Cerebellar nuclear complex (tissue), 1 donor: Measurements from ENCODE around the gene ACER2.
"Not testable (repeated sequence)": the region's sequence is repeated elsewhere in the genome, so short reads cannot be mapped to it uniquely, and the experiment has no call there.

Source experiments
- DNase-seq, 2 experiments: peaks; one replicate each; lab custom pipeline; 2025; lab: John Stamatoyannopoulos, UW

The ACER2 gene

DNA sequence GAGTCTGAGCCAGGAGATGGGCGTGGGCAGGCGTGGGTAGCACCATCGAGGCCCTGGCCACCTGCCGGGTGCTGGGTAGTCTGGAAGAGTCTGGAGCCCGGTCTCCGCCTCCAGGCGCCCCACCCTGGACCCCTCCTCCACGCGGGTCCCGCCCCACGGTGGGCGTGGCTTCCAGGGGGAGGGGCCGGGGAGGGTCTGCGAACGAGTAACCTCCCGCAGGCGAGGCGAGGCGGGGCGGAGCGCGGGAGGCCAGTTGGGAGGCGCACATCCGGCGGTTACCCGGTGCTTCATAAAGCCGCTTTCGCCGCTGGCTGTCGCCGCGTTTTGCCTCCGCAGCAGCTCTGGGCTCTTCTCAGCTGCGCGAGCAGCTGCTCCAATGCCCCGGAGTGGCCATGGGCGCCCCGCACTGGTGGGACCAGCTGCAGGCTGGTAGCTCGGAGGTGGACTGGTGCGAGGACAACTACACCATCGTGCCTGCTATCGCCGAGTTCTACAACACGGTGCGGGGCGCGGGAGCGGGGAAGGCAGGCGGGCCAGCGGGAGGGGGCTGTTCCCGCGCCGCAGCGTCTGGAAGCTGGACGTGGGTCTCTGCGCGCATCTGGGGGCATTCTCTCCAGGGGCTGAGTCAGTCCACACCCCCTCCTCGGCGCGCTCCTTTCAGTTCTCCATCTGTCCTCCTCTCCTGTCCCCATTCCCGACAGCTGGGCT lies at the start of gene ACER2:
ACER2 (plus strand) TSS at position 317 of the 708 bp plus-strand sequence; CDS start at position 393, 76 bp downstream.
- peak in 1 of 2 experiments; percentile 47 for DNase-seq

DNA sequence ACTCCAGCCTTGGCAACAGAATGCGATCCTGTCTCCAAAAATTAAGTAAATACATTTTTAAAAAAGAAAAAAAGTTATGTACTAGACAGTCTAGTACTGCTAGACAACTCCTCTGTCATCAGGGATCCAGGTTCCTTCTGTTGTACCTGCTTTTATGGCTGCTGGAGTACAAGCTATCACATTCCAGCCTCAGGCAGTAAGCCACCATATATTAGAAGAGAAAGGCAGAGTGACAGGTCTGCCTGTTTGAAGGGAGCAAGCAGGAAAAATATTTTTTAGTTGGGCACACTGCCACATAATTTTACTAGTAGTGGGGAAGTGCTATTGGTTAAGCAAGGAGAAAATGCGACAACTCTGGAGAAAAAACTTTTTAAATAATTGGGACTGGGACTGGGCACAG lies 39.7 kb upstream of the ACER2 start:
- no peak for DNase-seq

DNA sequence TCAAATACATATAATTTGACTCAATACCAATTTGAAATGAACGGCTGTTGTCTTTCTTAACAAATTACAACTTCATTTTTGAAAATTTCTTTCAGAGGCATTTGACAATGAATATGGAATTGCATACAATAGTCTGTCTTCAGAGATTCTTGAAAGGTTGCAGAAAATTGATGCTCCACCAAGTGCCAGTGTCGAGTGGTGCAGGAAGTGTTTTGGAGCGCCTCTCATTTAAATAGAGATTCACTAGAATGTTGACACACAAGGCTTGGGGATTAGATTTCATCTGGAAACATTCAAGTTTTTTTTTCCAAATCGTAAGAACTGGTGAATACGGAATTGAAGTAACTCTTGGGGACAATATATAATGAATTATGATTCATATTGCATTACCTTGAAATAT lies 36.9 kb upstream of the ACER2 start:
- no peak for DNase-seq

DNA sequence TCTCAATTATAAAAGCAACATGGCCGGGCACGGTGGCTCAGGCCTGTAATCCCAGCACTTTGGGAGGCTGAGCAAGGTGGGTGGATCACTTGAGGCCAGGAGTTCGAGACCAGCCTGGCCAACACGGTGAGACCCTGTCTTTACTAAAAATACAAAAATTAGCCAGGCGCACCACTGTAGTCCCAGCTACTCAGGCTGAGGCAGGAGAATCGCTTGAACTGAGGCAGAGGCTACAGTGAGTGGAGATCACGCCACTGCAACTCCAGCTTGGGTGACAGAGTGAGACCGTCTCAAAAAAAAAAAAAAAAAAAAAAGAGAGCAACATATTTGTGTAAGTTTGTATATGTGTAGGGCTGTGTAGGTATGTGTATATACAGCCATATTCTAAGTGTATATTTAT lies 36.2 kb upstream of the ACER2 start:
- DNase-seq = no peak

DNA sequence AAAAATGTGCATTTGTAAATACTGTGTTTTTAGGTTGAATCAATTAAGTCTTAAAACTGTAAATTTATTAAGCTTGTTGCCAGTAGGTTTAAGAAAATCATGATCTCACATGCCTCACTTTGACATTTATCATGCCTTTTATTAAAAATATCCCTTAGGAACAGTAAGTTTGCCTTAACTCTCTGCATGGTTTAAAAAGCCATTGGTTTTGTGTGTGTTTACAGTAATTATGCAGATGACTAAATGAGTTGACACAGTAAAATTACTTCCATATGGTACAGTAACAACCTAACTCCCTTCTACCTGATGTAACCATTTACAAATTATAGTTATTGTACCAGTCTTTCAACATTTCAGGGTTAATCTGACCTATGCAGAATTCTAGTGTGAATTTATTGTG lies 35.3 kb upstream of the ACER2 start:
- no peak for DNase-seq

DNA sequence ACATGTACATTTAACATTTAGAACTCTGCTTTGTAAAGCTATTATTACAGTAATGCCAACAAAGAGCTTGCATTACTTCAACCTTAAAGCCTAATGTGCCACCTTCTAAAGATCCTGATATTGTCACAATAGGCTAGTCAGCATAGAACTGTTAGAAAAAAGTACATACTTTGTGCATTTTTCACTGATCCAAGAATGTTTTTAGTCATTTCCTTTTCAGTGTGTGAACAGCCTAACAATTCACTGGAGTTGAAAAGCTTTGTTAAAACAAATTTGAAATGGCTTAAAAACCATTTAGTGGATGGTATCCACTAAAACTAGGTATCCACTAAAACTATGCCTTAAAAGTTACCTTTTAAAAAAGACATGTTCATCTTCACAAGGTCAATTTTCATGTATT lies 33.3 kb upstream of the ACER2 start:
- no peak for DNase-seq

DNA sequence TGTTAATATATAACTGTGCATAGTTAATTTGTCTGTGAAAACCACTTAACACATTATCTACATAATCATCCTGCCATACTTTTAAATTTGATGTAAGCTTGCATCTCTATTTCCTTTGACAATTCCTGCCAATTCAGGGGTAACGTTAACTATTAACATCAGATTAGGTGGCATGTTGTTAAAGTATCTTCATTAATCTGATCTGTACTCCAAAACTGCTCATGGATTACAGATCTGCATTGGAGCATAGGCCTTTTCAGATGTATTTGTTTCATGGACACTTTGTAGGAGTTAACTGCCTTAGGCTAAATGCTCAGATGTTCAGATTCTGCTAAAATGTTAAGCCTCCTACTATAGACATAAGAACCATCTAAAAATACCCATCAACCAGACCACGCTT lies 31.9 kb upstream of the ACER2 start:
- DNase-seq = no peak

DNA sequence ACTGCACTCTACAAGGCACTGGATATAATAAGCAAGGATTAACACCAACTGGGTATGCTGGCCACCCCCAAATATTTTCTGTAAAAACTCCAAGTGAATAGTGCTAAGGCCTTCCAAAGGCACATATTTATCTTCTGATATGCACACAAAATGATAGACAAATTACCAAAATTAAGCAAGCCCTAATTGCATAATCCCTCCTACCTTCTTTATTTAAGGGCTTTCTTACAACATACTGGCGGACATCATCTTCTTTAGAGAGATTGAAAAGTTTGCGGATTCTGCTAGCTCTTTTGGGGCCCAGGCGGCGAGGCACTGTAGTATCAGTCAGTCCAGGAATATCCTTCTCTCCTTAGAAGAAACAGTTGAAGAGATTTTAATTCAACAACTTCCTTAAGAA lies 30.6 kb upstream of the ACER2 start:
- DNase-seq = no peak

DNA sequence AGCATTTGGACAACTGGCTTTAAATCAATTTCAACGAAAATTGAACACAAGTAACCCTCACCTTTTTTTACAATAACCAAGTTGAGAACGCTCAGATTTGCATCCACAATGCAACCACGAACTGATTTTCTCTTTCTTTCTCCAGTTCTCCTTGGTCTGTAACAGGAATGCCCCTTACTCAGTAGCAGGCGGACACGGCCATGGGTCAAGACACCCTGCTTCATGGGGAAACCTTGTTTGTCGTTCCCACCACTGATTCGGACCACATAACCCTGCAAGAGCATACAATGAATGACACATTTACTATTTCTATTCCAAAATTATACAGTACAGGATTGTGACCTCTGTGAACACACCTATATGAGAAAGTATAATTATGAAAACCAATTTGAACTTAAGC lies 30.2 kb upstream of the ACER2 start:
- DNase-seq = no peak

DNA sequence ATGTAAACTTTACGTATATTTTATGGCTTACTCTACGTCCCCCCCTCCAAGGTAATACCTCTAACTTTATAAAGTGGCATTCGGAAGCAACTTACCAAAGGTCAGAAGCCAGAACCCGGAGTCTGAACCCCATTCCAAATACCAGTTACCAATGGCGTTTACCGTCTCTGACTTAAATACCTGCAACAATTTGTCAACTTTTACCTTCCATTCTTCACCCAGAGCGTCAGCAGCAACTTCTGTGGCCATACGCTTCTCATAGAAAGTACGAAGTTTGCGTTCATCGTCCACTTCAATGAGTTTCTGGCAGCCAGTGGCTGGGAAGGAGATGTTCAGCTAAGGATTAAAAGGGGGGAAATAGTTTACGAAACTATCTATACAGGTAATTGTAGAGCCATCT lies 29.5 kb upstream of the ACER2 start:
- DNase-seq = no peak

DNA sequence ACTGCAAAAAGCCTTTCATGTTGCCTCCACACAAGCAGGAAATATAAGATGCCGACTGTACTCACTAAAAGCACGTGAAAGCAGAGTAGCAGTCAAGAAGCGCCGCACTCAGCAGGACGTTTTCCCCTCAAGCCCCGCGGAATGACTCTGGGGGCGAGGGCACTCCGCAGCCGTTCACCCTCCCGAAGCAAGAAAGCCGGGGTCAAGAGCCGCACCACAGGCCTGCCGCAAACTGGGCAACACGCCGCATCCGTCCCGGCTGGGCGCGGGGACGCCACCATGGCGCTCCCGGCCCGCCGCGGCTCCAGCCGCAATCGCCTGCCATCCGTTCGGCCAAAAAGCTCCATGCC lies 29.1 kb upstream of the ACER2 start:
- no peak for DNase-seq

DNA sequence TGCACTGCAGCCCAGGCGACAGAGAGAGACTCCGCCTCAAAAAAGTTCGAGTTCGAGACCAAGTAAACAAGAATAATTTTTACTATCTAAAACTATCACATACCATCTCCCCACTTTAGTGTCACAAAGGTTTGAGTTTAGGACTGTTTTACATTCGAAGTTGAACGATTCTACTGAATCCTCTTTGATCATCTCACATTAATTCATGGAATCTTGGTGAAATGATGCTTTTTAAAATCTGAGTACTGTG lies 28.1 kb upstream of the ACER2 start:
- DNase-seq = no peak

DNA sequence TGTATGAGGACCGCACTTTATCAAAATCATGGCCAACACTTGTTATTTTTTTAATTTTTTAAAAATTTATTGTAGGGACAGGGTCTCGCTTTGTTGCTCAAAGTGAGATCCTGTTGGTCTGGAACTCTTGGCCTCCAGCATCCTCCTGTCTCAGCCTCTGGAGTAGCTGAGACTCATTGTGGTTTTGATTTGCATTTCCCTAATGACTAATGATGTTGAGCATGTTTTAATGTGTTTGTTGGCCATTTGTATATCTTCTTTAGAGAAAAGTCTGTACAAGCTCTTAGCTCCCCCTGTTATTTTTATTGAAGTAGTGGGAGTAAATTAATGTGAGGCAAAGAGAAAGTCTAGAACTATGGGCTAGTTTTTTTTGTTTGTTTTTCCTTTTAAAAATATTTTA lies 27.2 kb upstream of the ACER2 start:
- no peak for DNase-seq

DNA sequence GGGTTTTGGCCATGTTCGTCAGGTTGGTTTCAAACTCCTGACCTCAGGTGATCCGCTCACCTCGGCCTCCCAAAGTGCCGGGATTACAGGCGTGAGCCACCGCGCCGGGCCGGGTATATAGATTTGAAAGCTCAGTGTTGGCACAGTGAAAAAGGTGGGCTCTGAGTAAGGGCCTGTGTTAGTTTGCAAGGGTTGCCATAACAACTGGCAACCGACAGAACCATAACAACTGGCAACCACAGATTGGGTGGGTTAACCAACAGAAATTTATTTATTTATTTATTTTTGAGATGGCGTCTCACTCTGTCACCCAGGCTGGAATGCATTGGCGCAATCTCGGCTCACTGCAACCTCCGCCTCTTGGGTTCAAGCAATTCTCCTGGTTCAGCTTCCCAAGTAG lies 23.6 kb upstream of the ACER2 start:
- DNase-seq = not testable (repeated sequence)

DNA sequence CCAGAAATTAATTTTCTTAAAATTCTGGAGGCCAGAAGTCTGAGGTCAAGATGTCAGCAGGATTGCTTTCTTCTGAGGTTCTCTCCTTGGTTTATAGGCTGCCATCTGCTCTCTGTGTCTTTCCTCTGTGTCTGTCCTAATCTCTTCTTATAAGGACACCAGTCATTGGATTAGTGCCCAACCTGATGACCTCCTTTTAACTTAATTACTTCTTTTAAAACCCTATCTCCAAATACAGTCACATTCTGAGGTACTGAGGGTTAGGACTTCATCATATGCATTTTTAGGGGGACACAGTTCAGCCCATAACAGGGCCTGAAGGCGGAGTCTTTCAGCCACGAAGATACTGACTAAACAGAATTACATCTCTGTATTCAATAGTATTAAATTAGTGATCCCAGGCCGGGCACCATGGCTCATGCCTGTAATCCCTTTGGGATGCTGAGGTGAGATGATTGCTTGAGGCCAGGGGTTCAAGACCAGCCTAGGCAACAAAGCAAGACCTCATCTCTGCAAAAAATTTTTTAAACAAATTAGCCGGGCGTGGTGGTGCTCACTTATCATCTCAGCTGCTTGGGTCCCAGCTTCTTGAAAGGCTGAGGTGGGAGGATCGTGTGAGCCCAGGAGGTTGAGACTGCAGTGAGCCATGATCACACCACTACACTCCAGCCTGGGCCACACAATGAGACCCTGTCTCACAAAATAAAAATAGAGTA lies 22.9 kb upstream of the ACER2 start:
- no peak for DNase-seq

DNA sequence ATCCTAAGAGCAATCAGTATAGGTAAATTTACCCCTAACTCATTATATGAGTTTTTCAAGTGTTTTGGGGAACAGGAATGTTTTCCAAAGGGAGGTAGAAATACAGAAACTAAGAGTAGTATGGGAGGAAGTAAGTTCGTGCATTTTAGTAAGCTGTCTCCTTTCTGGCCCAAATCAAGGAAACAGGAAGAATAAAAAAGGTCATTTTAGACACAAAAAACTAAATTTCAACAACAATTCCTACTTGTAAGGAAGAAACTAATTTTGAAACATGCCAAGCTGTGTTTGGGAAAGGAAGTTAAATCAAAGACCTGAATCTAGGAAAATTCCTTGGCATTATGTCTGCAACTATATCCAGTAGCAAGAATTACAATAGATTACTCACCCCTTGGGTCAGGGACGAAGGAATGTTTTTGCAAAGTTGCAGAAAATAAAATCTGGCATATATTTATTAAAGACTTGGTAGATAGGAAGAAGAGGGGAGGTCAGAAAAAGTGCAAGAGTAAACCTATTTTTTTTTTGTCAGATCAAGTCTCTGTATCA lies 22.2 kb upstream of the ACER2 start:
- DNase-seq = no peak

DNA sequence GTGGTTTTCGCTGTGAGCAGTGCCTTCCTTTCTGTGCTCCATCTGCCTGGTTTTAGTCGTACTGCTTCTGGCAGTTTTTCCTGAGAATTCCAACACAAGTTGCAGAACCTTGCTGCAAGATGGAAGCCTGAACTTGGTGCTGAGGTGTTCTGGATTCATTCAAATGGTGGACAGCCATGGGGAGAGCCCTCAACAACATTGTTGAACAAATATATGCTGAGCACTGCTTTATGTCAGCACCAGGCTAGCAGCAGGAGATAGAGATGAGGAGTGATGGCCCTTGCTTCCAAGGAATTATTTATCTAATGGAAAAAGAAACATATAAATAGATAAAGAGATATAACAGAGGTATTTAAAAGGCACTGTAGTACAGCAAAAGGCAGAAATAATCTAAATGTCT lies 21.5 kb upstream of the ACER2 start:
- no peak for DNase-seq

DNA sequence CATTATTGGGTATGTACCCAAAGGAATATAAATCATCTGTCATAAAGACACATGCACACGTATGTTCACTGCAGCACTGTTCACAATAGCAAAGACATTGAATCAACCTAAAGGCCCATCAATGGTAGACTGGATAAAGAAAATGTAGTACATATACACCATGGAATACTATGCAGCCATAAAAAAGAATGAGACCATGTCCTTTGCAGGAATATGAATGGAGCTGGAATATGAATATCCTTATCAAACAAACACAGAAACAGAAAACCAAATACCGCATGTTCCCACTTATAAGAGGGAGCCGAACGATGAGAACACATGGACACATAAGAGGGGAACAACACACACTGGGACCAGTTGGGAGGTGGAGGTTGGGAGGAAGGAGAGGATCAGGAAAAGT lies 19.3 kb upstream of the ACER2 start:
- DNase-seq = not testable (repeated sequence)

DNA sequence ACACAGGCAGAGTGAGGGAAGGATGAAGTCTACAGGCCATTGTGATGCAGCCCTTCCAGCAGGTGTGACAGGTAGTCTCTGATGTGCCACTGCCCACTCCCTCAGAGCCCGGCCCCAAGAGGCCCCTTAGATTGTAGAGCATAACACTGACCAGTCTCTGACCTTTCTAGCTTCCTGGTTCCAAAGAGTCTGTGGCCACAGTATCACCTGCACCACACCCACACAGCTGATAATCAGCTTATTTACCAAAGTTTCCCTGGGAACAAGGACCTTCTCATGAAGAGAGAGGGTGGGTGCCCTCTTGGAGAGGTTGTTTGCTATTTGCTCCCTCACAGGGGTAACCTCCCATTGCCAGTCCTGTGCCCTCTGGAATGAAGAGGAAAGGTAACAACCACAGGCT lies 11.0 kb upstream of the ACER2 start:
- DNase-seq = no peak

DNA sequence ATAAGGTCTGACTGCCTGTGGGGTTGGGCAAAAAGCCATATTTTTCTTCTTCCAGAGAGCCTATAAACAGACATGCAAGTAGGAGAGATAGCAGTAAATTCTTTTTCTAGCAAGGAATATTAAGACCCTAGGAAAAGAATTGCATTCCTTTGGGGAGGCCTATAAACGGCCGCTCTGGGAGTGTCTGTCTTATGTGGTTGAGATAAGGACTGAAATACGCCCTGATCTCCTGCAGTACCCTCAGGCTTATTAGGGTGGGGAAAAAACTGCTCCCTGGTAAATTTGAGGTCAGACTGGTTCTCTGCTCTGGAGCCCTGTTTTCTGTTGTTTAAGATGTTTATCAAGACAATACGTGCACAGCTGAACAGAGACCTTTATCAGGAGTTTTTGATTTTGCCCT lies 5.6 kb upstream of the ACER2 start:
- not testable (repeated sequence) for DNase-seq

DNA sequence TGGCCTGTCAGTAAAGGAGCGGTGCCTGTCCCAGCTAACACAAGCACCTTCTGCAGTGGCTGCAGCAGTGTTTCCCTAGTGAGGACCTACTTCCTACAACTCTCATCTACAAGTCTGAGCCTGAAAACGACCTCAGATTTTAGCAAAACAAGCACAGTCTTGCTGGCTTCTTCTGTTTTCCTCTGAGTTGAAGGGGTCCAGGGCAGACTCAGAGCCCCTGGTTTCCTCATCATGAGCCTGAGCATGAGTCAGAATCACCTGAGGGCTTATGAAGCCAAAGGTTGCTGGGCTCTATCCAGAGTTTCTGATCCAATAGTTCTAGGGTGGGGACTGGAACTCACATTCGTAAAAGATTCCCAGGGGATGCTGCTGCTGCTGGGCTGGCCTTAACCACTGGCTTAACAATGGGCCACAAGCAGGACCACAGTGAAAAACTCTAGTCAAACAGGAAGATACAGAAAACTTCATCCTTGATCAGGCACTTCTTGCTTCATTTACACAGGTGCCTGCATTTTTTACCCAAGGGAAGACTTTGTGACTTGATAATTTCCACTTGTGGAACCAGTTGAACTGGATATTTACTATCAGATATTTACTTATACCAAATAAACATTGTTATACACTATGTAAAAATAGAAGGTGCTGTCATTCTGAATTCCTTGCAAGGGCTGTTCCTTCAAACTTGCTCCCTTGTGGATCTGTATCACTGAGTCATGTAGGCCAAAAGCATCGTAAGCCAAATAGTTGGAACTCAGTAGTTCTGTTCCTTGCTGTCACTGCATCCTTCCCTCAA lies 4.3 kb upstream of the ACER2 start:
- no peak for DNase-seq

DNA sequence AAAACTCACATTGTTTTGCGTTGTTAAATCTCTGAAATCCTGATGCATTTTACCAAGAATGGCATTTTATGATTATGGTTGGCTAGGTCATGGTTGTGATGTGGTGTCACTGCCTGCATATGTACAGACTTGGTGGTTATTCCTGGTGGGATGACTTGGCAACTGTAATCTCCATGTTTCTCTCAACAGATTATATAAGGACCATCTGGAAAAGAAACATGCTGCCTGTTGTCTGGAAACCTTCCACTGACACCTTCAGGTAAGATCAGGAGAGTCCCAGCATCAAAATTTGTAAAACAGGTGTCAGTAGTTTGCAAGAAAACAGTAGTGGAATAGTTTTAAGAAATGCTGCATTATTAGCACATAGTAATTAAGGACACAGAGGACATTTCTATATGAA lies 3.0 kb upstream of the ACER2 start:
- peak in 1 of 2 experiments; percentile 21 for DNase-seq

DNA sequence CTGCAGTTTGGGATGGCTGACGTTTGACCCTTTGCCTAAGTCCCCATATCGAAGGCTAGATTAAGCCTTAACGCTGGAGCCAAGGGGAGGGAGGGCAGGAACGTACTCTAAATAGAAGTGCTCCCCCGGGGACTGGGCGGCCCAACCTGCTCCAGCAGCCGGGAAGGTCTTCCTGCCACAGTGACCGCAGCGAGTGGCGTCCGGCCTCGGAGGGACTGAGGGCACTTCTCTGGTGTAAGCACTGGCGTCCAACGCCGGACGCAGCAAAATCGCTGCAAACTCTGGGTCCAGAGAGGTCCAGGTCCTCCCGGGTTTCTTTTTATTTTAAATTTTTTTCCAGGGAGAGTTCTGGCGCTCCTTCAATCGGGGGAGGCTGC lies 505 bp upstream of the ACER2 start:
- no peak for DNase-seq
